ENCODE data around the gene NECTIN4. TPM values are rescaled to one million over a fixed set of nuclear protein-coding genes. Genes with fewer than 3 reads are reported as not detected.

The NECTIN4 gene
- polyA plus RNA-seq, 1 of the 3 experiments (the other 2 are of a cell fraction) = 0.59 TPM

GRCh38 chr1:161076410-161076809, 12.9 kb downstream of the NECTIN4 start:
- POLR2A ChIA-PET = no interaction called here

More at GRCh38 chr1:161076410-161076809, 12.9 kb downstream of the NECTIN4 start:
- TF ChIP-seq PBX3 (IDR thresholded peaks at IDR 0.05) (no peak), FOXJ3 (CRISPR knock-in tag; IDR thresholded peaks at IDR 0.05) (no peak), TCF12 (IDR thresholded peaks at IDR 0.05) (no peak), MAX (IDR thresholded peaks at IDR 0.05; ENCODE audit: low read depth) (no peak), SIN3A (IDR thresholded peaks at IDR 0.05; ENCODE audit: borderline replicate concordance, low read depth, low read length) (no peak), ELF1 (IDR thresholded peaks at IDR 0.05) (no peak), GABPA (IDR thresholded peaks at IDR 0.05; ENCODE audit: low read depth) (no peak), REST (IDR thresholded peaks at IDR 0.05; ENCODE audit: low read depth, low read length) (no peak), SMC3 (IDR thresholded peaks at IDR 0.05; ENCODE audit: low read depth, low read length) (no peak), YY1 (IDR thresholded peaks at IDR 0.05; ENCODE audit: low read depth) (no peak)
- Histone ChIP-seq H3K4me2 (no peak overlapping the region), H3K4me1 (ENCODE audit: control insufficient read depth in 1 of 2, insufficient read depth in 2 of 2, low read depth in 1 of 2, low read length in 1 of 2) (no peaks in the 10 kb centered on the region), H3K36me3 (replicated peaks in 1 of 2; ENCODE audit: control insufficient read depth in 1 of 2, insufficient read depth in 2 of 2, low read length in 1 of 2) (no peaks in the 10 kb centered on the region), H3K9me3 (no peaks in the 10 kb centered on the region), H4K20me1 (ENCODE audit: insufficient read depth) (no peaks in the 10 kb centered on the region), H3K27ac (ENCODE audit: low read depth in 2 of 2, low read length in 1 of 2) (no peak overlapping the region), H3K27me3 (ENCODE audit: insufficient read depth) (no peaks in the 10 kb centered on the region), H3F3A (replicated peaks; ENCODE audit: insufficient read depth) (no peaks in the 10 kb centered on the region), H3K4me3 (ENCODE audit: low read depth in 2 of 2, low read length in 1 of 2) (no peak overlapping the region), H3K9ac (no peak overlapping the region), H3K9me2 (no peaks in the 10 kb centered on the region), H2AFZ (ENCODE audit: low read depth) (no peak overlapping the region), H3K79me2 (ENCODE audit: insufficient read depth) (no peaks in the 10 kb centered on the region)
- CTCF ChIA-PET = interaction anchor here (22.7 kb wide), 1 partner anchor 20 kb away, joined by 198 read pairs; the partner anchor contains the start of gene KLHDC9
- DNase-seq = no peak

All from SK-N-SH (cell line).